NCI-H1436 treated with DMSO at 0.1 percent for 48 hours (cell line): Measurements from ENCODE around the gene MKS1.

Experiments
- DNase-seq: peaks from one replicate; lab custom pipeline; 2025; lab: John Stamatoyannopoulos, UW

MKS1 gene

GRCh38 chr17:58161566-58161965 is 57.5 kb downstream of the MKS1 start:
- DNase-seq, result no peak

GRCh38 chr17:58158181-58158580 is 60.9 kb downstream of the MKS1 start:
- DNase-seq, result no peak

GRCh38 chr17:58156839-58157803 is 61.9 kb downstream of the MKS1 start:
- no peak for DNase-seq
